ENCODE data around the gene HCRTR1.

HCRTR1 gene

DNA sequence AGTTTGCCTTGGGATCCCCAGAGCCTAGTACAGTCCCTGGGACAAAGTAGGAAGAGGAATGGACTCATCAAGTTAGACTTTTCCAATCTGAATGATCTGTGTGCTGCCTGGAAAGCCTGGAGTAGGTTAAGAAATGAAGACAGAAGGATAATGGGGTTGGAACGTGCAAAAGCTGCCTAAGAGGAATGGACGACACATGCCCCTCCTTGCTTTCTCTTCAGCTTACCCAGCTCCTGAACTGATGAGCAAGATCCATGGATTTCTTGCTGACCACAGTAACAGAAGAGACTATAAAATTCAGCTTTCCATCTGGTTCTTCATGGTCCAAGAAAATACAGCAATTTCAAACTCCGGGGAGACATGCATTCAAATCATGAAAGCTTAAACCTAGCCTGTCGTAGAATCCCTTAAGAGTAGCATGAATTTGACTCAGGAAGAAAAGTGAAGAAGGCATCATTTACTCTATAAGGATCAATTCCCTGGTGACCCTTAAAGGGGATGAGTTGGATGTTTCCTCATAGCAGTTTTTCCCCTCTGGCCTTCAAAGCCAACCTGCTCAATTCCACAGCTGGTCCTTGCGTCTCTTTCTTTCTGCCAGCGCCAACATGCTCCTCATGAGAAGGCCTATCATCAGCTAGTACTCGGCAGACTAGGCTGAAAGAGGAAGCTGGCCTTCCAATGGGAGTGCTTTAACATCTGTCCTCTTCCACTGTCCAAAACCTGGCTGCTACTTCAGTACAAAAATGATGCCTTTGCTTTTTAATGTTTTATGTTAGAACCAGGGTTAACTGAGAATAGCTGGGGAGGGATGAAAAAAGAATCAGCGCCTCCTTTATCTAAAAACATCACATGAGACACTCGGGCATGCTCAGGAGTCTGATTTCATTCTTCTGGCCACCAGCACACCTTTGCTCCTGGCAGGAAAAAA is 32.9 kb downstream of the HCRTR1 start:
- Histone ChIP-seq H3K36me3 (replicated peaks in 1 of 2; ENCODE audit: control insufficient read depth in 2 of 2, insufficient read depth in 2 of 2, low read length in 2 of 2) (no peaks in the 10 kb centered on the region), H2BK12ac (ENCODE audit: low read length) (no peak overlapping the region), H3K4me1 (ENCODE audit: control insufficient read depth in 2 of 2, insufficient read depth in 1 of 2, low read depth in 1 of 2, low read length in 2 of 2) (peaks cover 0 to 3% of the 10 kb centered on the region in 2 donors), H3K4me3 (ENCODE audit: low read length in 2 of 2) (no peak overlapping the region), H3K9ac (ENCODE audit: low read depth, low read length, poor library complexity) (no peak overlapping the region), H3K23ac (ENCODE audit: low read depth, low read length, poor library complexity) (no peak overlapping the region), H3K9me3 (replicated peaks in 1 of 2; ENCODE audit: control insufficient read depth in 2 of 2, insufficient read depth in 1 of 2, low read depth in 1 of 2, low read length in 2 of 2) (no peaks in the 10 kb centered on the region), H4K8ac (ENCODE audit: low read depth, low read length) (no peak overlapping the region), H2BK5ac (ENCODE audit: low read length) (no peak overlapping the region), H2AFZ (ENCODE audit: low read length) (no peak overlapping the region), H3K27ac (replicated peaks; ENCODE audit: low read length) (no peak overlapping the region), H3K18ac (ENCODE audit: low read length) (no peak overlapping the region), H3K4me2 (ENCODE audit: insufficient read depth, low read length, poor library complexity, severe bottlenecking) (no peak overlapping the region), H3K14ac (ENCODE audit: low read length) (no peak overlapping the region), H2BK120ac (ENCODE audit: low read depth, low read length) (no peak overlapping the region), H3K27me3 (ENCODE audit: control insufficient read depth in 3 of 3, insufficient read depth in 3 of 3, low read depth in 1 of 3, low read length in 3 of 3) (peaks cover 0 to 26% (median 0%) of the 10 kb centered on the region in 3 experiments), H2AK5ac (ENCODE audit: low read depth, low read length) (no peak overlapping the region), H3K79me1 (ENCODE audit: low read depth, low read length) (no peaks in the 10 kb centered on the region), H2BK15ac (ENCODE audit: low read length) (no peak overlapping the region), H3K4ac (ENCODE audit: low read length) (no peak overlapping the region), H4K91ac (ENCODE audit: low read depth, low read length, poor library complexity) (no peak overlapping the region)
- DNase-seq (ENCODE audit: low spot score): no peak
- WGBS, 2 donors (ENCODE audit: extremely low coverage in 2 of 2, insufficient read length in 2 of 2, insufficient replicate concordance in 1 of 2): no CpG with 5 or more reads among the region's 9 CpGs

DNA sequence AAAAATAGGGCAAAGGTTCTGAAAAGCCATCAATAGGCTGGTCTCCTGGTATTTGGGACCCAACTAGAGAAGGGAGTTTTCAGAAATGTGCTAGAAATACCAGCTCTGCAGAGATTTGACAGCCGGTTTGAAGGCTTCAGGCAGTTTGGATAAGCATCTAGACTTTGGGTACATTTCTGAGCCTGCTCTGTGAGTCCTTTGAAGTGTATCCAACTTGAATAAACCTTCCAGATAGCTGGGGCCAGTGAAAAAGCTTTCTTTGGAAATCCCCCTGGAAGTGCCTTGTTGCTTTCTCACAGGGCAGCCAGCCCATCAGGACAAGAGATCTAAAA is 33.6 kb downstream of the HCRTR1 start:
- Histone ChIP-seq H3K14ac (ENCODE audit: low read length) (no peak overlapping the region), H2BK12ac (ENCODE audit: low read length) (no peak overlapping the region), H2BK15ac (ENCODE audit: low read length) (no peak overlapping the region), H3K9ac (ENCODE audit: low read depth, low read length, poor library complexity) (no peak overlapping the region), H3K4me1 (ENCODE audit: control insufficient read depth in 2 of 2, insufficient read depth in 1 of 2, low read depth in 1 of 2, low read length in 2 of 2) (peaks cover 0 to 5% of the 10 kb centered on the region in 2 donors), H2BK120ac (ENCODE audit: low read depth, low read length) (no peak overlapping the region), H2AK5ac (ENCODE audit: low read depth, low read length) (no peak overlapping the region), H3K4me3 (ENCODE audit: low read length in 2 of 2) (no peak overlapping the region), H3K79me1 (ENCODE audit: low read depth, low read length) (no peaks in the 10 kb centered on the region), H3K27me3 (ENCODE audit: control insufficient read depth in 3 of 3, insufficient read depth in 3 of 3, low read depth in 1 of 3, low read length in 3 of 3) (peaks cover 0 to 32% (median 0%) of the 10 kb centered on the region in 3 experiments), H3K4ac (ENCODE audit: low read length) (no peak overlapping the region), H3K18ac (ENCODE audit: low read length) (no peak overlapping the region), H3K23ac (ENCODE audit: low read depth, low read length, poor library complexity) (no peak overlapping the region), H2AFZ (ENCODE audit: low read length) (no peak overlapping the region), H3K9me3 (replicated peaks in 1 of 2; ENCODE audit: control insufficient read depth in 2 of 2, insufficient read depth in 1 of 2, low read depth in 1 of 2, low read length in 2 of 2) (no peaks in the 10 kb centered on the region), H4K8ac (ENCODE audit: low read depth, low read length) (no peak overlapping the region), H3K4me2 (ENCODE audit: insufficient read depth, low read length, poor library complexity, severe bottlenecking) (no peak overlapping the region), H3K27ac (replicated peaks; ENCODE audit: low read length) (no peak overlapping the region), H2BK5ac (ENCODE audit: low read length) (no peak overlapping the region), H3K36me3 (replicated peaks in 1 of 2; ENCODE audit: control insufficient read depth in 2 of 2, insufficient read depth in 2 of 2, low read length in 2 of 2) (no peaks in the 10 kb centered on the region), H4K91ac (ENCODE audit: low read depth, low read length, poor library complexity) (no peak overlapping the region)
- no peak for DNase-seq (ENCODE audit: low spot score)
- WGBS, 2 donors (ENCODE audit: extremely low coverage in 2 of 2, insufficient read length in 2 of 2, insufficient replicate concordance in 1 of 2): no CpG with 5 or more reads among the region's 1 CpG

- Histone ChIP-seq H3K4me1 (ENCODE audit: control insufficient read depth in 2 of 2, insufficient read depth in 1 of 2, low read depth in 1 of 2, low read length in 2 of 2) (peaks cover 0 to 7% of the 10 kb centered on the region in 2 donors), H3K4me2 (ENCODE audit: insufficient read depth, low read length, poor library complexity, severe bottlenecking) (no peak overlapping the region), H2BK12ac (ENCODE audit: low read length) (no peak overlapping the region), H3K4me3 (ENCODE audit: low read length in 2 of 2) (no peak overlapping the region), H3K9ac (ENCODE audit: low read depth, low read length, poor library complexity) (no peak overlapping the region), H4K91ac (ENCODE audit: low read depth, low read length, poor library complexity) (no peak overlapping the region), H3K4ac (ENCODE audit: low read length) (no peak overlapping the region), H3K14ac (ENCODE audit: low read length) (no peak overlapping the region), H2BK15ac (ENCODE audit: low read length) (no peak overlapping the region), H2AFZ (ENCODE audit: low read length) (no peak overlapping the region), H2BK5ac (ENCODE audit: low read length) (no peak overlapping the region), H3K79me1 (ENCODE audit: low read depth, low read length) (no peaks in the 10 kb centered on the region), H3K36me3 (replicated peaks in 1 of 2; ENCODE audit: control insufficient read depth in 2 of 2, insufficient read depth in 2 of 2, low read length in 2 of 2) (no peaks in the 10 kb centered on the region), H3K27me3 (ENCODE audit: control insufficient read depth in 3 of 3, insufficient read depth in 3 of 3, low read depth in 1 of 3, low read length in 3 of 3) (peaks cover 0 to 37% (median 0%) of the 10 kb centered on the region in 3 experiments), H4K8ac (ENCODE audit: low read depth, low read length) (no peak overlapping the region), H2AK5ac (ENCODE audit: low read depth, low read length) (no peak overlapping the region), H3K18ac (ENCODE audit: low read length) (no peak overlapping the region), H3K27ac (replicated peaks; ENCODE audit: low read length) (no peak overlapping the region), H2BK120ac (ENCODE audit: low read depth, low read length) (no peak overlapping the region), H3K9me3 (replicated peaks in 1 of 2; ENCODE audit: control insufficient read depth in 2 of 2, insufficient read depth in 1 of 2, low read depth in 1 of 2, low read length in 2 of 2) (no peaks in the 10 kb centered on the region), H3K23ac (ENCODE audit: low read depth, low read length, poor library complexity) (no peak overlapping the region)
- no peak for DNase-seq (ENCODE audit: low spot score)
- WGBS, 2 donors (ENCODE audit: extremely low coverage in 2 of 2, insufficient read length in 2 of 2, insufficient replicate concordance in 1 of 2): no CpG with 5 or more reads among the region's 6 CpGs
Observed at GRCh38 chr1:31651766-31652165, 34.3 kb downstream of the HCRTR1 start.

- H2BK15ac ChIP-seq (ENCODE audit: low read length): no peak overlapping the region
- no peak overlapping the region for H2BK5ac ChIP-seq (ENCODE audit: low read length)
- no peak overlapping the region for H3K4me2 ChIP-seq (ENCODE audit: insufficient read depth, low read length, poor library complexity, severe bottlenecking)
- no peaks in the 10 kb centered on the region for H3K79me1 ChIP-seq (ENCODE audit: low read depth, low read length)
- H4K91ac ChIP-seq (ENCODE audit: low read depth, low read length, poor library complexity): no peak overlapping the region
- H3K4me3 ChIP-seq (ENCODE audit: low read length in 2 of 2): no peak overlapping the region
- DNase-seq (ENCODE audit: low spot score): no peak
- no peak overlapping the region for H3K27ac ChIP-seq (replicated peaks; ENCODE audit: low read length)
- no peaks in the 10 kb centered on the region for H3K36me3 ChIP-seq (replicated peaks in 1 of 2; ENCODE audit: control insufficient read depth in 2 of 2, insufficient read depth in 2 of 2, low read length in 2 of 2)
- H3K14ac ChIP-seq (ENCODE audit: low read length): no peak overlapping the region
- H3K4me1 ChIP-seq (ENCODE audit: control insufficient read depth in 2 of 2, insufficient read depth in 1 of 2, low read depth in 1 of 2, low read length in 2 of 2): peaks cover 0 to 7% of the 10 kb centered on the region in 2 donors
- no peak overlapping the region for H3K23ac ChIP-seq (ENCODE audit: low read depth, low read length, poor library complexity)
- no peak overlapping the region for H2BK120ac ChIP-seq (ENCODE audit: low read depth, low read length)
- H3K18ac ChIP-seq (ENCODE audit: low read length): no peak overlapping the region
- no peak overlapping the region for H3K4ac ChIP-seq (ENCODE audit: low read length)
- H3K27me3 ChIP-seq (ENCODE audit: control insufficient read depth in 3 of 3, insufficient read depth in 3 of 3, low read depth in 1 of 3, low read length in 3 of 3): peaks cover 0 to 46% (median 0%) of the 10 kb centered on the region in 3 experiments
- no peak overlapping the region for H3K9ac ChIP-seq (ENCODE audit: low read depth, low read length, poor library complexity)
- H2AFZ ChIP-seq (ENCODE audit: low read length): no peak overlapping the region
- H4K8ac ChIP-seq (ENCODE audit: low read depth, low read length): no peak overlapping the region
- no CpG with 5 or more reads among the region's 4 CpGs for WGBS, 2 donors (ENCODE audit: extremely low coverage in 2 of 2, insufficient read length in 2 of 2, insufficient replicate concordance in 1 of 2)
- H2AK5ac ChIP-seq (ENCODE audit: low read depth, low read length): no peak overlapping the region
- no peak overlapping the region for H2BK12ac ChIP-seq (ENCODE audit: low read length)
- no peaks in the 10 kb centered on the region for H3K9me3 ChIP-seq (replicated peaks in 1 of 2; ENCODE audit: control insufficient read depth in 2 of 2, insufficient read depth in 1 of 2, low read depth in 1 of 2, low read length in 2 of 2)
Observed at GRCh38 chr1:31652891-31653499, 35.5 kb downstream of the HCRTR1 start.

Measured in neuronal stem cell (in vitro differentiated cells).